AG04449 (cell line): Measurements from ENCODE around the gene MTHFD1L.
A peak's percentile ranks its signal among the peaks of the same experiment; 100 is the strongest.
"Not testable (repeated sequence)": the region's sequence is repeated elsewhere in the genome, so short reads cannot be mapped to it uniquely, and the experiment has no call there.

Source experiments
- CTCF ChIA-PET: fragments of 350-600 bp; formaldehyde crosslinking; extraction: SDS; loops from one replicate; lab custom pipeline; 2021; ENCODE audit warnings: antibody characterized with exemption; lab: Yijun Ruan, JAX
- POLR2A ChIA-PET: fragments of 400-600, 350-600 bp; formaldehyde crosslinking; extraction: SDS; loops from one replicate; lab custom pipeline; 2020; ENCODE audit warnings: antibody characterized with exemption, inconsistent platforms; lab: Yijun Ruan, JAX
- DNase-seq: peaks from one replicate; pipeline ENCODE4 v3.0.0-alpha.2; 2010; ENCODE audit warnings: low read depth, low spot score
- H3K4me3 ChIP-seq: 2 replicates; pipeline ENCODE4 v1.5.1; 2011; ENCODE audit warnings: low read depth, mild to moderate bottlenecking, control low read depth, low read length
- TF ChIP-seq, protein P1 (sequence below): IDR thresholded peaks from one replicate; pipeline ENCODE4 v1.5.1; 2011; ENCODE audit warnings: mild to moderate bottlenecking, moderate library complexity, low read length, control low read depth, inconsistent platforms; ENCODE audit not compliant: insufficient read depth; ENCODE audit errors: missing control alignments

The MTHFD1L gene

DNA sequence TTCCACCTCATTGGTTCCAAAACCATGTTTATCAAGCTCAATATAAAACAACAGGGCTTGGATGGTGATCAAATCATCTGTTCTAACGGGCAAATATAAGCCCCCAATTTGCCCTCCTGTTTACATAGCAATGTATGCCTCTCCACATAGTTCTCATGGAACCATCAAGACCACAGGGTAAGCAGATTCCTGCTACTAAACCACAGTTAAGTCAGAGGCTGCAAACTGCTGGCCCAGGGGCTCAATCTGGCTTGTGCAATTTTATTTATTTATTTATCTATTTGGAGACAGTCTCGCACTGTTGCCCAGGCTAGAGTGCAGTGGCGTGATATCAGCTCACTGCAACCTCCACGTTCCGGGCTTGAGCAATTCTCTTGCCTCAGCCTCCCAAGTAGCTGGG lies 18.9 kb upstream of the MTHFD1L start:
- TF ChIP-seq, protein P1, sequence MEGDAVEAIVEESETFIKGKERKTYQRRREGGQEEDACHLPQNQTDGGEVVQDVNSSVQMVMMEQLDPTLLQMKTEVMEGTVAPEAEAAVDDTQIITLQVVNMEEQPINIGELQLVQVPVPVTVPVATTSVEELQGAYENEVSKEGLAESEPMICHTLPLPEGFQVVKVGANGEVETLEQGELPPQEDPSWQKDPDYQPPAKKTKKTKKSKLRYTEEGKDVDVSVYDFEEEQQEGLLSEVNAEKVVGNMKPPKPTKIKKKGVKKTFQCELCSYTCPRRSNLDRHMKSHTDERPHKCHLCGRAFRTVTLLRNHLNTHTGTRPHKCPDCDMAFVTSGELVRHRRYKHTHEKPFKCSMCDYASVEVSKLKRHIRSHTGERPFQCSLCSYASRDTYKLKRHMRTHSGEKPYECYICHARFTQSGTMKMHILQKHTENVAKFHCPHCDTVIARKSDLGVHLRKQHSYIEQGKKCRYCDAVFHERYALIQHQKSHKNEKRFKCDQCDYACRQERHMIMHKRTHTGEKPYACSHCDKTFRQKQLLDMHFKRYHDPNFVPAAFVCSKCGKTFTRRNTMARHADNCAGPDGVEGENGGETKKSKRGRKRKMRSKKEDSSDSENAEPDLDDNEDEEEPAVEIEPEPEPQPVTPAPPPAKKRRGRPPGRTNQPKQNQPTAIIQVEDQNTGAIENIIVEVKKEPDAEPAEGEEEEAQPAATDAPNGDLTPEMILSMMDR, result no peak
- H3K4me3 ChIP-seq, result no peak overlapping the region
- ChIA-PET CTCF (interaction anchor here (1.1 kb wide), 2 partner anchors 10 to 29 kb away, joined by 3 read pairs; no protein-coding TSS in a partner anchor), POLR2A (no interaction called here)
- no peak for DNase-seq

DNA sequence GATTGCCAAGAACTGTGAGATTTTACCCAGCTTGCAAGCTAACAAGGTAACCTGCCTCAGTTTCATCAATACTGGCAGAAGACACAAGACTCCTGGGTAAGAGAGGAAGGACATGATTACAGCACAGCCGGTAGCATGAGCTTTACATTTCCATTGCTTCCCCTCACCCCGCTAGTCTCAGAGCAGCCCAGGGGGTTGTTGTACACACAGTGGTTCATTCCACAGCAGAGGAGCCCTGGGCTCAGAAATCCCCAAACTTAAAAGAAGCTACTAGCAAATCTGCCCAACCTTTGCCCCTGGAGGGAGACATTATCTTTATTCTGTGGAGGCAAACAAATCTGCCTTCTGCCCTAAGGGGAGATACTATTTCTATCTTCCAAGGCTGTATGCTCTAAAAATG lies 17.1 kb upstream of the MTHFD1L start:
- POLR2A ChIA-PET, result interaction anchor here (1.2 kb wide), 1 partner anchor 18 kb away, joined by 3 read pairs; no protein-coding TSS in a partner anchor
- no peak overlapping the region for H3K4me3 ChIP-seq
- DNase-seq, result no peak
- TF ChIP-seq, protein P1, result no peak
- CTCF ChIA-PET, result interaction anchor here (1.4 kb wide), 1 partner anchor 17 kb away, joined by 5 read pairs; the partner anchor contains the start of gene MTHFD1L

DNA sequence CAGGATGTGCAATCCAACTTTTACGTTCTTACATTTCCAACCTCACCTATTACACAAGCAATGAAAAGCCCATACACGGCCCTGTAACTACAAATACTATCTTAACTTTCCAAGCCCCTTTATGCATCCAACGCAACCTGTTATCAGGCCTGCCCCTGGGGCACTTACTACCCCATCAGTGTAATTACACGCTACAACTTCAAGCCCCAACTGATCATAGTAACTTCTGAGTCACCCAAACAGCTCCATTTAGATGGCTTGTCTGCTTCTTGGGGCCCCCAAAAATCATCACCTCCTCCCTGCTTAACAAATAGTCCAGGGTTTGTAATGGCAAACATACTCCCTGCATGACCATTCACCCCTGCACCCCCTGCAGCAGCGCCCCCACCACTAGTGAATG lies 11.1 kb upstream of the MTHFD1L start:
- CTCF ChIA-PET, result interaction anchor here (0.9 to 4.8 kb wide), 3 partner anchors 11 to 38 kb away, joined by 3 to 21 read pairs (median 7); partner anchors contain the start of gene MTHFD1L
- POLR2A ChIA-PET, DNase-seq, H3K4me3 ChIP-seq: not testable (repeated sequence)

DNA sequence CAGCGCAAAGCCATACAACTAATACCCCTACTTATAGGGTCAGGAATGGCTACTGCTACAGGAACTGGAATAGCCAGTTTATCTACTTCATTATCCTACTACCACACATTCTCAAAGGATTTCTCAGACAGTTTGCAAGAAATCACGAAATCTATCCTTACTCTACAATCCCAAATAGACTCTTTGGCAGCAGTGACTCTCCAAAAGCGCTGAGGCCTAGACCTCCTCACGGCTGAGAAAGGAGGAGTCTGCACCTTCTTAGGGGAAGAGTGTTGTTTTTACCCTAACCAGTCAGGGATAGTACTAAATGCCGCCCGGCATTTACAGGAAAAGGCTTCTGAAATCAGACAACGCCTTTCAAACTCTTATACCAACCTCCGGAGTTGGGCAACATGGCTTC lies 10.3 kb upstream of the MTHFD1L start:
- POLR2A ChIA-PET, DNase-seq, H3K4me3 ChIP-seq: not testable (repeated sequence)
- CTCF ChIA-PET, result interaction anchor here (1.2 to 4.8 kb wide), 3 partner anchors 10 to 469 kb away, joined by 3 to 21 read pairs (median 16); partner anchors contain the start of gene MTHFD1L

DNA sequence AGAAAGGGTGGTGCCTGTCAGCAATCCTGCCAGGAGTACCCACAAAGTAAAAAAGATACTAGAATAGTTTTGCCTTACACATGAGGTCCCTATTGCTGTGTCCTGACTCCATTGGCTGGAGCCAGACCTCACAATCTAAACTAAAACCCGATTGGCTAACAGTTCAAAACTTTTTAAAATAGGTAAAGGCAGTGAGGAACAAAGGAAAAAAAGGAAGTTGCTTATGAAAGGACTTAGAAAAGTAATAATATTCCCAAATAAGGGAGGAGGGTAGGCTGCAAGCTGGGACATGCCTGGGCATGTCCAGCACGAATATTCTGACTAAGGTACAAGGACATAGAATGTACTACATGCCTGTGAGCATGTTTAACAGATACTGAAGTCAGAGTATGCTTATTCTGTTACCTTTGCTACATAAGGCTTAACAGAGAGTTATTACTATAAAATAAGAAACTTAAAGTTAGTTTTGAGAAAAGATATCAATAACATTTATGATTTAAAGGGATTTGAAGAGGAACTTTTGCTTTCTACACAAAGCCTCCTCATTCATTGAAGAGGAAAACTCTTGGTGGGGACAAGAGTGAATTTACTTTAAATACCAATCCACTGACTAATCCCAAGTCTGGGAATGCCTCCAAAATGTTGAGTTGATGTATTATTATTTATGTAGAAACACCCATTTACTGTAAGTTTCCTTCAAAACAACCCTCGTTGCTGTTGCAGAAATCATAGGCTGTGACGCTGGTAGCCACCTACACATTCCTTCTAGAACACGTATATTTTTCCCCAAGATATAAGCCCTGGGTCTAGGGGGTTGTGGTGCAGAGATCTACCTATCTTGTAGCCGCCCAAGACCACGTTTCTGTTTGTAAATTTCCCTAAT lies 8.2 kb upstream of the MTHFD1L start:
- no peak overlapping the region; the same call in 1 of the 2 replicates for H3K4me3 ChIP-seq
- DNase-seq, result peak; percentile 98
- CTCF ChIA-PET, result interaction anchor here (1.7 to 4.8 kb wide), 2 partner anchors 12 to 39 kb away, joined by 8 to 21 read pairs; no protein-coding TSS in a partner anchor
- POLR2A ChIA-PET, result interaction anchor here (1.1 kb wide), 1 partner anchor 9 kb away, joined by 5 read pairs; no protein-coding TSS in a partner anchor
- TF ChIP-seq, protein P1, result no peak

DNA sequence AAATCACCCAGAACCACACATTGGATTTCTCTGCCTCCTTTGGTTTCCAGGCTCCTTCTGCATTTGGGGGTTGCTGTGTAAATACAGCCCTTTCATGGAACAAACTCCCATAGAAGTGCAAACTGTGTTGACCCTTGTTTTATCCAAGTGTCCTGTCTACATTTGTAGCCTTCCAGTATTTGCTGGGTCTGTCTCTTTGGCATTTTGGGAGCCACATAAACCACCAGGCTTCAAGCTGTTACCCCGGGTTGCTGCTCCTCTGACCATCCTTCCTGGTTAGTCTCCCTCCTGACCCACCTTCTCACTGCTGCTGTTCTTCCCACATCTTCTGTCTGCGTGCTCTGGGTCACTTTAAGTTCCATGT lies 7.6 kb upstream of the MTHFD1L start:
- ChIA-PET CTCF (interaction anchor here (1.7 to 4.8 kb wide), 2 partner anchors 12 to 40 kb away, joined by 8 to 21 read pairs; no protein-coding TSS in a partner anchor), POLR2A (no interaction called here)
- no peak for DNase-seq
- TF ChIP-seq, protein P1, result no peak
- H3K4me3 ChIP-seq, result peak overlapping the region; percentile 23; the same call in 1 of the 2 replicates

DNA sequence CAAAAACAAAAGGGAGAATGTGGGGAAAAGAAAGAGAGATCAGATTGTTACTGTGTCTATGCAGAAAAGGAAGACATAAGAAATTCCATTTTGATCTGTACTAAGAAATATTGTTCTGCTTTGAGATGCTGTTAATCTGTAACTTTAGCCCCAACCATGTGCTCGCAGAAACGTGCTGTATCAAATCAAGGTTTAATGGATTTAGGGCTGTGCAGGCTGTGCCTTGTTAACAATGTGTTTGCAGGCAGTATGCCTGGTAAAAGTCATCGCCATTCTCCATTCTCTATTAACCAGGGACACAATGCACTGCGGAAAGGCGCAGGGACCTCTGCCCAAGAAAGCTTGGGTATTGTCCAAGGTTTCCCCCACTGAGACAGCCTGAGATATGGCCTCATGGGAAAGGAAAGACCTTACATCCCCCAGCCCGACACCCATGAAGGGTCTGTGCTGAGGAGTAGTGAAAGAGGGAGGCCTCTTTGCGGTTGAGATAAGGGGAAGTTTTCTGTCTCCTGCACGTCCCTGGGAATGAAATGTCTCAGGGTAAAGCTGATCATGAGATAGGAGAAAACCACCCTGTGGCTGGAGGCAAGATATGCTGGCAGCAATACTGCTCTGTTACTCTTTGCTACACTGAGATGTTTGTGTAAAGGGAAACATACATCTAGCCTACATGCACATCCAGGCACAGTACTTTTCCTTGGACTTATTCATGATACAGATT lies 3.9 kb upstream of the MTHFD1L start:
- DNase-seq, CTCF ChIA-PET, H3K4me3 ChIP-seq: not testable (repeated sequence)
- POLR2A ChIA-PET, result interaction anchor here (0.9 kb wide), 1 partner anchor 21 kb away, joined by 3 read pairs; no protein-coding TSS in a partner anchor
